Upper lobe of right lung (tissue), 1 donor: ENCODE data around the gene GRIA1. TPM values are rescaled to one million over a fixed set of nuclear protein-coding genes. Genes with fewer than 3 reads are reported as not detected.

ENCODE experiments used
- ATAC-seq: fragments of 200-7000 bp; cut with Tn5 transposase; one replicate; pipeline ENCODE4 v1.9.1; 2020; ENCODE audit warnings: mild to moderate bottlenecking, moderate library complexity
- DNase-seq: peaks from one replicate; pipeline ENCODE4 v3.0.0-alpha.2; 2020
- H3K27ac ChIP-seq: fragments of 200-600 bp; one replicate; pipeline ENCODE4 v1.8.0; 2022
- H3K27me3 ChIP-seq: fragments of 200-600 bp; one replicate; pipeline ENCODE4 v1.8.0; 2022; ENCODE audit warnings: mild to moderate bottlenecking
- H3K36me3 ChIP-seq: fragments of 200-600 bp; one replicate; pipeline ENCODE4 v1.8.0; 2022
- H3K4me1 ChIP-seq: fragments of 200-600 bp; one replicate; pipeline ENCODE4 v1.8.0; 2022
- H3K4me3 ChIP-seq: fragments of 200-600 bp; one replicate; pipeline ENCODE4 v1.8.0; 2022; ENCODE audit warnings: mild to moderate bottlenecking
- H3K9me3 ChIP-seq: fragments of 200-600 bp; one replicate; pipeline ENCODE4 v1.8.0; 2022
- CTCF ChIP-seq: fragments of 200-600 bp; IDR thresholded peaks from one replicate; pipeline ENCODE4 v1.8.0; 2022; ENCODE audit warnings: antibody characterized with exemption
- intact Hi-C: fragments of 100-400 bp; cut with DNase I; formaldehyde crosslinking; loops from one replicate; pipeline ENCODE4 v1.11.0; 2022
- total RNA-seq: library from RNA; stranded (reverse); fragmentation: NEBNext Ultra II Directional; extraction: Animal tissue kit (Norgen Biotek cat#: 25700); gene quantifications from one replicate; pipeline ENCODE4 v1.2.1, GENCODE V29; 2021
- donor health status: DM: no; HTN: yes; CAD: no; lungs with severe emphysema.

GRIA1 gene
- total RNA-seq, 1 donor from 2014 or later: 21.9 TPM

GRCh38 chr5:153458268-153458667, 32.2 kb upstream of the GRIA1 start:
- H3K36me3 ChIP-seq: no peaks in the 10 kb centered on the region
- no peak overlapping the region for H3K27ac ChIP-seq
- no peak for TF ChIP-seq CTCF
- no peaks in the 10 kb centered on the region for H3K4me1 ChIP-seq
- H3K9me3 ChIP-seq: no peaks in the 10 kb centered on the region
- intact Hi-C loops: no loop called here
- no peak for ATAC-seq
- no peaks in the 10 kb centered on the region for H3K27me3 ChIP-seq
- DNase-seq: no peak
- no peak overlapping the region for H3K4me3 ChIP-seq

- TF ChIP-seq CTCF: no peak
- Histone ChIP-seq H3K27me3 (no peaks in the 10 kb centered on the region), H3K36me3 (no peaks in the 10 kb centered on the region), H3K4me1 (no peaks in the 10 kb centered on the region), H3K27ac (no peak overlapping the region), H3K9me3 (no peaks in the 10 kb centered on the region), H3K4me3 (no peak overlapping the region)
- intact Hi-C loops: no loop called here
- ATAC-seq: no peak
- no peak for DNase-seq
Observed at GRCh38 chr5:153459051-153459743, 31.3 kb upstream of the GRIA1 start.

GRCh38 chr5:153460421-153460820, 30.0 kb upstream of the GRIA1 start:
- no peak for ATAC-seq

GRCh38 chr5:153461341-153461740, 29.1 kb upstream of the GRIA1 start:
- Histone ChIP-seq H3K27ac (no peak overlapping the region), H3K9me3 (no peaks in the 10 kb centered on the region), H3K4me3 (no peak overlapping the region), H3K4me1 (no peaks in the 10 kb centered on the region), H3K36me3 (no peaks in the 10 kb centered on the region), H3K27me3 (no peaks in the 10 kb centered on the region)
- intact Hi-C loops: no loop called here
- ATAC-seq (no peak), DNase-seq (no peak)
- no peak for TF ChIP-seq CTCF

More at GRCh38 chr5:153460421-153460820, 30.0 kb upstream of the GRIA1 start:
- H3K4me3 ChIP-seq: no peak overlapping the region
- H3K27me3 ChIP-seq: no peaks in the 10 kb centered on the region
- no peaks in the 10 kb centered on the region for H3K36me3 ChIP-seq
- H3K4me1 ChIP-seq: no peaks in the 10 kb centered on the region
- DNase-seq: no peak
- no peak overlapping the region for H3K27ac ChIP-seq
- TF ChIP-seq CTCF: no peak
- H3K9me3 ChIP-seq: no peaks in the 10 kb centered on the region
- intact Hi-C loops: no loop called here

DNA sequence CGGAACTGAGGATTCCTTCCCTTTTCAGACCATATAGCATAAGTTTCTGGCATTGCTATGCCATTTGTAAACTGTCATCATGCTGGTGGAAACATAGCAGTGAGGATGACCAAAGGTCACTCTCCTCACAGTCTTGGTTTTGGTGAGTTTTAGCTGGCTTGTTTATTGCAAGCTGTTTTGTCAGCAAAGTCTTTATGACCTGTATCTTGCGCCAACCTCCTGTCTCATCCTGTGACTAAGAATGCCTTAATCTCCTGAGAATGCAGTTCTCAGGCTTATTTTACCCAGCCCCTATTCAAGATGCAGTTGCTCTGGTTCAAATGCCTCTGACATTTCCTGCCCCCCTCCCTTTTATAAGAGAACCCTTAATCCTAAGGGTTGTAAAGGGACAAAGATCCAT, 26.7 kb upstream of the GRIA1 start:
- intact Hi-C loops: no loop called here
- no peaks in the 10 kb centered on the region for H3K4me1 ChIP-seq
- TF ChIP-seq CTCF: no peak
- H3K27ac ChIP-seq: no peak overlapping the region
- no peaks in the 10 kb centered on the region for H3K9me3 ChIP-seq
- no peaks in the 10 kb centered on the region for H3K36me3 ChIP-seq
- DNase-seq: no peak
- H3K4me3 ChIP-seq: no peak overlapping the region
- H3K27me3 ChIP-seq: no peaks in the 10 kb centered on the region
- no peak for ATAC-seq

DNA sequence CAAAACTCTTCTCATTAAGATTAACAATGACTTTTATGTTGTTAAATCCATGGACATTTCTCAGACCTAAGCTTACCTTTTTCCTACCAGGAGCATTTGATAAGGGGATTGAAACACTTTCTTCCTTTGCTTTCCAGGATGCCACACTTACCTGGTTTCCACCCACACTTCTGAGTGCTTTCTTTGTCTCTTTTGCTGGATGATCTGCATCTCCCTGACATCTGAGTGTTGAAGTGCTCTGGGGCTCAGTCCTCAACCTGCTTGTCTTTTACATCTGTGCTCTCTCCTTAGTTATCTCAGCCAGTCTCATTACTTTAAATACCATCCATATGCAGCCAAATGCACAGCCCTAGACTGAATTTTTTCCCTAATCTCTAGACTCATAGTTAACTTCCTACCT, 22.9 kb upstream of the GRIA1 start:
- Histone ChIP-seq H3K36me3 (no peaks in the 10 kb centered on the region), H3K27me3 (no peaks in the 10 kb centered on the region), H3K27ac (no peak overlapping the region), H3K4me1 (no peaks in the 10 kb centered on the region), H3K9me3 (no peaks in the 10 kb centered on the region), H3K4me3 (no peak overlapping the region)
- no peak for ATAC-seq
- DNase-seq: no peak
- TF ChIP-seq CTCF: no peak
- intact Hi-C loops: no loop called here
